Calu3 (cell line): Measurements from ENCODE around the gene PARP14. TPM values are rescaled to one million over a fixed set of nuclear protein-coding genes. Genes with fewer than 3 reads are reported as not detected.
"Not testable (repeated sequence)": the region's sequence is repeated elsewhere in the genome, so short reads cannot be mapped to it uniquely, and the experiment has no call there.

Experiments used
- BruUV-seq: library from RNA; stranded (reverse); fragments of 400-500 nt; replicated peaks from 2 replicates; lab custom pipeline; 2021; lab: Mats Ljungman, UMichigan
- CTCF ChIA-PET: fragments of 300-600 bp; sonication (Branson Sonifier 250); formaldehyde crosslinking; loops from one replicate; lab custom pipeline; 2022; ENCODE audit warnings: antibody characterized with exemption; lab: Charles Lee
- DNase-seq: peaks from one replicate; pipeline ENCODE4 v3.0.0; 2022
- H3K27ac Mint-ChIP-seq: one replicate; pipeline ENCODE4 v1.8.0; 2022; ENCODE audit warnings: mixed read lengths; ENCODE audit not compliant: unreplicated experiment
- H3K27me3 Mint-ChIP-seq: one replicate; pipeline ENCODE4 v1.8.0; 2022; ENCODE audit warnings: mixed read lengths; ENCODE audit not compliant: unreplicated experiment
- H3K36me3 Mint-ChIP-seq: one replicate; pipeline ENCODE4 v1.8.0; 2022; ENCODE audit warnings: mild to moderate bottlenecking, moderate library complexity, mixed read lengths; ENCODE audit not compliant: insufficient read depth, unreplicated experiment
- H3K4me1 Mint-ChIP-seq: one replicate; pipeline ENCODE4 v1.8.0; 2022; ENCODE audit warnings: mild to moderate bottlenecking, low read depth, mixed read lengths; ENCODE audit not compliant: unreplicated experiment
- H3K4me3 Mint-ChIP-seq: one replicate; pipeline ENCODE4 v1.8.0; 2022; ENCODE audit warnings: mild to moderate bottlenecking, low read depth, moderate library complexity, mixed read lengths; ENCODE audit not compliant: unreplicated experiment
- H3K9me3 Mint-ChIP-seq: one replicate; pipeline ENCODE4 v1.8.0; 2022; ENCODE audit warnings: low read depth, mixed read lengths; ENCODE audit not compliant: unreplicated experiment
- CTCF ChIP-seq: fragments of 200-600 bp; IDR thresholded peaks from one replicate; pipeline ENCODE4 v1.8.0; 2022; ENCODE audit warnings: antibody characterized with exemption; ENCODE audit not compliant: unreplicated experiment
- intact Hi-C: fragments of 100-400 bp; cut with micrococcal nuclease; formaldehyde crosslinking; loops from one replicate; pipeline ENCODE4 v1.10.0; 2022; ENCODE audit not compliant: unreplicated experiment
- total RNA-seq: library from RNA; stranded (reverse); gene quantifications from 2 replicates; pipeline ENCODE4 v1.2.3, GENCODE V29; 2022

Gene PARP14
- total RNA-seq, 1 experiment from 2014 or later = 95.5 TPM

GRCh38 chr3:122739172-122739571, 58.5 kb downstream of the PARP14 start:
- BruUV-seq = no TSS peak
- H3K27ac Mint-ChIP-seq = no peak overlapping the region
- CTCF ChIA-PET = no interaction called here
- no peak for DNase-seq
- TF ChIP-seq CTCF = no peak
- H3K27me3 Mint-ChIP-seq = no peaks in the 10 kb centered on the region
- no peak overlapping the region for H3K4me3 Mint-ChIP-seq
- H3K36me3 Mint-ChIP-seq = no peaks in the 10 kb centered on the region
- intact Hi-C loops = no loop called here
- H3K4me1 Mint-ChIP-seq = no peaks in the 10 kb centered on the region
- no peaks in the 10 kb centered on the region for H3K9me3 Mint-ChIP-seq

- no peak overlapping the region for H3K27ac Mint-ChIP-seq
- no peaks in the 10 kb centered on the region for H3K36me3 Mint-ChIP-seq
- DNase-seq = no peak
- TF ChIP-seq CTCF = no peak
- no peaks in the 10 kb centered on the region for H3K27me3 Mint-ChIP-seq
- H3K4me1 Mint-ChIP-seq = no peaks in the 10 kb centered on the region
- no peak overlapping the region for H3K4me3 Mint-ChIP-seq
- CTCF ChIA-PET = interaction anchor here (0.6 kb wide), 1 partner anchor 99 kb away, joined by 3 read pairs; no protein-coding TSS in a partner anchor
- BruUV-seq = no TSS peak
- H3K9me3 Mint-ChIP-seq = no peaks in the 10 kb centered on the region
- intact Hi-C loops = no loop called here
Measured at GRCh38 chr3:122742234-122742633, 61.6 kb downstream of the PARP14 start.

GRCh38 chr3:122743581-122744120, 63.0 kb downstream of the PARP14 start:
- CTCF ChIA-PET = no interaction called here

GRCh38 chr3:122745369-122746021, 64.9 kb downstream of the PARP14 start:
- H3K9me3 Mint-ChIP-seq = no peaks in the 10 kb centered on the region
- no peak overlapping the region for H3K4me3 Mint-ChIP-seq
- H3K27ac Mint-ChIP-seq = peak overlapping the region; percentile 17
- CTCF ChIA-PET = interaction anchor here (0.6 to 0.8 kb wide), 2 partner anchors 24 to 189 kb away, joined by 3 to 4 read pairs; no protein-coding TSS in a partner anchor
- TF ChIP-seq CTCF = no peak
- no peaks in the 10 kb centered on the region for H3K27me3 Mint-ChIP-seq
- intact Hi-C loops = no loop called here
- H3K36me3 Mint-ChIP-seq = no peaks in the 10 kb centered on the region
- no peaks in the 10 kb centered on the region for H3K4me1 Mint-ChIP-seq
- BruUV-seq = no TSS peak
- no peak for DNase-seq

More at GRCh38 chr3:122743581-122744120, 63.0 kb downstream of the PARP14 start:
- no TSS peak for BruUV-seq
- TF ChIP-seq CTCF = no peak
- no peaks in the 10 kb centered on the region for H3K27me3 Mint-ChIP-seq
- intact Hi-C loops = no loop called here
- no peaks in the 10 kb centered on the region for H3K4me1 Mint-ChIP-seq
- H3K4me3 Mint-ChIP-seq = no peak overlapping the region
- no peak for DNase-seq
- no peaks in the 10 kb centered on the region for H3K9me3 Mint-ChIP-seq
- no peaks in the 10 kb centered on the region for H3K36me3 Mint-ChIP-seq
- no peak overlapping the region for H3K27ac Mint-ChIP-seq

- BruUV-seq, intact Hi-C loops, DNase-seq, H3K27ac Mint-ChIP-seq, H3K4me3 Mint-ChIP-seq, H3K9me3 Mint-ChIP-seq, H3K36me3 Mint-ChIP-seq, H3K4me1 Mint-ChIP-seq, H3K27me3 Mint-ChIP-seq, CTCF ChIA-PET: not testable (repeated sequence)
Measured at GRCh38 chr3:122747295-122747694, 66.7 kb downstream of the PARP14 start.
